ENCODE measurements around the gene USP48.
"Not testable (repeated sequence)": the region's sequence is repeated elsewhere in the genome, so short reads cannot be mapped to it uniquely, and the experiment has no call there.

Gene USP48

DNA sequence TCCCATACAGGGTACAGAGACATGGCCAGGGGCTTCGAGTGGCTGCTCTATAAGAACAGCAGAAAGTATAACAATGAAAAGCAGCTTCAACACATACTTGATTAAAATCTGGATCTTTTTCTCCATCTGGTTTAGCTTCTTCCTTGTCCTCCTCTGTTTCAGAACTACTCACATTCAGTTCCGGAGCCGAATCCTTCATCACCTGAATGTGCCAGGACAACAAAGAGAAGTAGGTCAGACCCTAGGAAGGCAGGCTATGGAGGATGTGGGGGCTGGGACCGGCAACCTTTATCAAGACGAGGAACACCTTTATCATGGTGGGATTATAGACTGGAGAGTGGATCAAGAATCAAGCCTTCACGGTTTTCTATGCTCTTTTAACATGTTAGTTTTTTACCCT, 81.5 kb downstream of the USP48 start:
- no peak for DNase-seq (ENCODE audit: low read depth, low spot score)

DNA sequence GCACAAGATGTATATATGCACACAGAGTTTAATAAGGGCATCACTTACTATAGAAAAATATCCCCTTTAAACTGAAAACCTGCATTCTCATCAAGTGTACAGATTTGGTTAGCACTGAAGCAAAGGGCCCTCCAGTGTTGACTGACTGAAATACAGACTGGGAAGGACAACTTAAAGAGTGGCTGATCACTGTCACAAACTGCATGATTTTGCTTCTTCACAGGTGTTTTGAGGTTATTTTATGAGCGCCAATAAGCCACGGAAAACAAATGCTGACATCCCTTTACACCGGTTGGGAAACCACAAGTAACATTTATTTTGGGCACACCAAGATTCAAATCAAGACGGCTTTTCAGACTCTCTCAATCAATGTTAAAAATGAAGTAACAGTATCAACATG, 82.9 kb downstream of the USP48 start:
- no peak for DNase-seq (ENCODE audit: low read depth, low spot score)

DNA sequence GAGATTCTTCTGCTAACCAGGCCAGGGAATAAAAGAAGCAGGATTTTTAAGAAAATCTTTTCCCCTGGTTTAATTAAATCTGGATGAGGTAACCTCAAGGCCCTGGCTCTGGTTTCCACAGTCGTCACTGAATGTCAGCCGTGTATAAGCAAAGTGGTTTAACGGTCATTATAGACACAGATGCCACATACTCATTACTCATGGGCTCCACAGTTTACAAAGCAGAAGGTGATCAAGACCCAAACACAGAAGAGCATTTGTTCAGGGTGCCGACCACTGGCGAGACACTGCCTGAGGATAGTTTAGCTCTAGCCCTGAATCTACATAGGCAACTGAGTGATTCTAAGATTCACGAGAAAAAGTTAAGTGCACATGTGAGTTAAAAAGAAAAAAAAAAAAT, 86.0 kb downstream of the USP48 start:
- DNase-seq (ENCODE audit: low read depth, low spot score), result no peak

DNA sequence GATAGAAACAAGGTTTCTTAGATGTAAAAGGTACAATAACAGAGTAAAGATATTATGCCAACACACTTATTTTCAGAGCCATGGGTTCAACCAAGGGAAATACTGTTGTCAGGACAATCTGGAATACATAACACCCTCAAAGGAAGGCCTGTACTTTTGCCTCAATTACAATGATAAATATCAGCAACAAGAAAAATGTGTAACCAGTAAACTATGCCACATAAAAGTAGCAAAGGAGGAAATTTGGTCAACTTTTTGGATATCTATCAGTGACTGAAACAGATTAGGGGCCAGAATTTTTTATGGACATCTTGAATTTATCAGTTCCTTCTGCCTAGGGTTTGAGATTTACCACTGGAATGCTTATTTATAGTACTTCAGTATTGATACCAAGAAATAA, 89.2 kb downstream of the USP48 start:
- DNase-seq (ENCODE audit: low read depth, low spot score), result no peak

DNA sequence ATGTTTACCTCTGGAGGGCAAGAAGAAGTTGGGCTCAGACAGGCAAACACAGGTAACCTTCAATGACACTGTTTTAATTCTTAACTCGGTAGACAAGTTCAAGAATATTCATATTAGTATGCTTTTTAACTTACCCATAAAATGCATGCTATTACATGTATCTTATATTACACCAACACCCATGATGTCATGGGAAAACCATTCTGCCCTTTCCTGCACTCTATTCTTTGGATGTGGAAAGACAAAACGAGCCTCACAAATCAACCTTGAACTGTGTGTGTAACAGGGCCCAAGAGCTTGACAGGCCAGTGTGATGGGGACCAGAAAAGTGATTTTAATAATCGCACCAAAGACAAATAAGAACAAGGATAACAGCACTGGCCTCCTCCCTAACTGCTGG, 91.2 kb downstream of the USP48 start:
- DNase-seq (ENCODE audit: low read depth, low spot score), result no peak

DNA sequence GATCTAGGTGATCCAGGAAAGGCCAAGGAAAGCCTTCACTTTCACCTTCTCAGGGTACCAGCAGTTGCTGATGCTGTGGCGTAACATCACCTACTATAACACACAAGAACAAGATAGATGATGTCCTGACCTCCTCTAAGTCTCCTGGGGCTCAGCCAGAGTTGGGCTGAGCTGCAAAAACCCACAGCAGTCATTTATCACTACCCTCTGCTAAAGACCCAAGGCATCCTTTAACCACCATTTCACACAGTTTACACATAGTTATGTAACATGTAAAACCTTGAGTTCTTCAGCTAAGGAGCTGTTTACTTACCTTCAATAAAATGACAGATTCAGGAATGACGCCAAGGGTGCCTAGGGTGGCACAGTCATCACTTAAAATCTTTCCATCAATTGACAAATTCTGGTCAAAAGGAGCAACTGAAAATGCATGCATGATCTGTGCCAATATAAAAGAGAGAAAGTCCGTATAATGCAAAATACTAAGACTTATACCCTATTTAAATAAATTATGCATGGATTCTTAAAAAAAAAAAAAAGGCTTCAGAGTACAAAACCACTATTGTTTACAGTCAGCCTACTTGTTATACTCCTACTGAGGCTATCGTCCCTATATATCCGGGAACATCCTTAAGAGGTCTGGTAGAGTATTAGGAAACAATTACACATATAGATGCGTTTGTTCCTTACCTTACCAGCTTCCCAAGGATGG, 93.1 kb downstream of the USP48 start:
- no peak for DNase-seq (ENCODE audit: low read depth, low spot score)

DNA sequence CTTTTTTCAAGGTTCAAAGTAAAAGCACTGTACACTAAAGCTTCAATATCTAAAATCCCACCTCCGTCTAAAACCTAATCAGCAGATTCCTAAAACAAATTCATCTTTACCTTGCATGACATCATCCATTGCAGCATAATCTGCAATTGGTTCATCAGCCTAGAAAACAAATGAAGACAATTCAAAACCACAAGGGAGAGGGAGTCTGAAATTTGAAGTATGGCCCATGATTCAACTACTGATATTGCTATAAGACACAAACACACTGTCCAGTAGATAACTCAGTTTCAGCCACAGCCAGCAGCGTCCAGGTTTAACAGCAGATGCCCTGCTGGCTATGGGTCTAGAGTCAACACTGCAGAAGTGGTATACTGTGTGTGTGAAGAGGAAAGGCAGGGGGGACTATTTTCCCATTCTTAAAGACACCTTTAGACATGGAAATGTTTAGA, 95.8 kb downstream of the USP48 start:
- DNase-seq (ENCODE audit: low read depth, low spot score), result no peak

DNA sequence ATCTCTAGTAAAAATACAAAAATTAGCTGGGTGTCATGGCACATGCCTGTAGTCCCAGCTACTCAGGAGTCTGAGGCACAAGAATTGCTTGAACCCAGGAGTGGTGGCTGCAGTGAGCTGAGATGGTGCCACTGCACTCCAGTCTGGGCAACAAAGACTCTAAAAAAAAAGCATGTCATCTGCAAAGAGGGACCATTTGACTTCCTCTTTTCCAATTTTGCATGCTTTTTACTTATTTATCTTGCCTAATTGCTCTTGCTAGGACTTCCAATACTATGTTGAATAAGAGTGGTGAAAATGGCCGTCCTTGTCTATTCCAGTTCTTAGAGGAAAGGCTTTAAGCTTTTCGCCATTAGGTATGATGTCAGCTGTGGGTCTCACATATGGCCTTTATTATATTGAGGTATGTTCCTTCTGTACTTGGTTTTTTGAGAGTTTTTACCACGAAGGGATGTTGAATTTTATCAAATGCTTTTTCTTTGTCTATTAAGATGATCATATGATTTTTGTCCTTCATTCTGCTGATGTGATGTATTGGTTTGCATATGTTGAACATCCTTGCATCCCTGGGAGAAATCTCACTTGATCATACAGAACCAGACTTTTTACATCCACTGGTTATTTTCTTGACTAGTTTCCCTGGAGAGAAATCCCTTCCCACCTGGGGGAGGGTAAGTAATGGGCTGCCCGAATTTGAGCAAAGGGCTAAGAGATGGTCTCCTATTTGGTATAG, 96.8 kb downstream of the USP48 start:
- no peak for DNase-seq (ENCODE audit: low read depth, low spot score)

DNA sequence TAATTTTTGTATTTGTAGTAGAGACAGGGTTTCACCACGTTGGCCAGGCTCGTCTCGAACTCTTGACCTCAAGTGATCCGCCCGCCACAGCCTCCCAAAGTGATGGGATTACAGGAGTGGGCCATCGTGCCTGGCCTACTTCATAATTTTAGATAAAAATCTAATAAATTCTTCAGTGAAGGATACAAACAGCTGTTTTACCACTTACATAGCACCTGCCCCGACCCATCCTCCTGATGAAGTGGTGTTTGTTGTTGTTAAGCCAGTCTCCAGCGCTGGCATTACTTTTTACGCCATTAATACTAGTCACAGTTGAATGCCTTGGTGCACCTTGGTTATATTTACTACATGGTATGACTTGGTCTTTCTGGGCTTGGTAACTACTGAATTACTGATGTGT, 101.5 kb downstream of the USP48 start:
- no peak for DNase-seq (ENCODE audit: low read depth, low spot score)

DNA sequence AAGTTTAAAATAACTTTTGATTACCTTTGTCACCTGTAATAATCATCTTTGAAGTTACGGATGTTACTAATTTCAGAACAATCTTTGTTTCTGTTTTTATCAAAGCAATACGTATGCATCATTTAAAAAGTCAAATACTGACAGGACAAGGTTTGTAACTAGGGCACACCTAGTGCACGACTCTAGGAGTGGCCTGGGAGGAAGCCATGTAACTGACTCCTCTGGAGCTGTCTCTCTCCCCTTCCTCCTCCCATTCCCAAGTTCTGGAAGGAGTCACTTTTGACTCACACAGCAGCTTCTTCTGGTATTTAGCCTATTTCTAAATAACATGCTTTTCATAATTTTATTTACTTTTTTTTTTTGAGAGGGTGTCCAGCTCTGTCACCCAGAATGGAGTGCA, 102.0 kb downstream of the USP48 start:
- DNase-seq (ENCODE audit: low read depth, low spot score), result no peak

DNA sequence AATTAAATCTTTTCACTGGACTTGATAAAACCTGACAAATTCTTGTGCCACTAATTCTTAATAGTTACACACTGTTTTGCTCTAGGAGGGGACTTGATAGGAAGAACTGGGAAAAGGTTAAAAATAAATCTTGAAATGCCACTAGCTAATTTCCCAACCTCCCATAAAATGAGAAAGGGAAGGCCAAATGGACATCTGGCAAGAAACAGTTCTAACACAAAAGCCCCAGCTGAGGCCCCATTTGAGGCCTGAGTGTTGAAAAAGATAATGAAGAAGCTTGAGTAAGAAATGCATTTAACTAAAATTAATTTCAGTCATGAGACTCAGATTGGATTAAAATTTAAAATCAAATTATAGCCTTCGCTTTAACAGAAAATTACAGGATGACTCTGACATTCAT, 102.6 kb downstream of the USP48 start:
- DNase-seq (ENCODE audit: low read depth, low spot score), result no peak

DNA sequence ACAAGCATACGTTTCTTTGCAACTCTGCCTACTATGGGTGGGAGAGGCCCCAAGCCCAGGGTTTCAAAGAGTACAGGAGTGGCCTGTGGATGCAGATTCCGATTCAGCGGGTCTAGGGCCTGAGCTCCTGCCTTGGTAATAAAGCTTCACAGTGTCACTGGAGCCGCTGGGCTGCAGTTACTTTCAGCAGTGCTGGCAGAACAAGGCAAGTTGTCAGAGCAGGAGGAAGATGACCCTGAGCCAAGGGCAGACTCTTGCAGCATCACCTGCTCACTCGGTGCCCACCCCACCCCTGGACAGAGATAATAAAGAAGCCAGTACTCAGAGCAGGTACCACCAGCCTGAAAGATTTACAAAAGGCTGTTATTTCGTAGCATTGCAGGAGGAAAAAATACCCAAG, 105.8 kb downstream of the USP48 start:
- DNase-seq (ENCODE audit: low read depth, low spot score), result no peak

DNA sequence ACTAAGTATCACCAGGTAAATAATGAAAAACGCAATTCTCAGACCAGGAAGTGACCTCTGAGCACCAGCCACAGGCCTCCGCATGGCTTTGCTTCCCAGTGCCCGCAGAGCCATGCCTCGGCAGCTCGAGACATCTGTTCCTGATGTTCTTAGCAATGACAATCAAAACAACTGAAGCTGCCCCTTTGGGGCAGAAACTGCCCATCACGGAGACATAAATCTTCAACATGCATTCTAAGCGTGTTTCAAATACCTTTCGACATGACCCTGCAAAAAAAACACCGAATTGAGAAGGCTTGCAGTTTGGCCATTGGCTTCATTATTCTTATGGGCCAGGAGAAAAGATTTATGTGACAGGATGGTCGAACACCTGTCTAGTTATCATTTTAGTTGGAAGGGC, 108.0 kb downstream of the USP48 start:
- DNase-seq (ENCODE audit: low read depth, low spot score), result no peak

DNA sequence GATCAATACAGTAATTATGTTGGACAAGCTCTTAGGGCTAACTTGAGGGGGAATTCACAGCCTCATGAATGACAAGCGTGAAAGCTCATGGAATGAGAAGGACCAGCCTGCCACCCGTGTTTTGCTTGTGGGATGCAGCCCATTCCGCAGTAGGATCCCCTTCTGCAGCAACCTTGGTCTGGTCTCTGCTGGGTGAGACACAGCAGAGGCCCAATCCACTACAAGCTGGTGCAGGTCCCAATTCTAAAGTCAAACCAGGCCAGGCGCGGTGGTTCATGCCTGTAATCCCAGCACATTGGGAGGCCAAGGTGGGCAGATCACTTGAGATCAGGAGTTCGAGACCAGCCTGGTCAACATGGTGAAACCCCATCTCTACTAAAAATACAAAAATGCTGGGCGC, 109.1 kb downstream of the USP48 start:
- not testable (repeated sequence) for DNase-seq (ENCODE audit: low read depth, low spot score)

DNA sequence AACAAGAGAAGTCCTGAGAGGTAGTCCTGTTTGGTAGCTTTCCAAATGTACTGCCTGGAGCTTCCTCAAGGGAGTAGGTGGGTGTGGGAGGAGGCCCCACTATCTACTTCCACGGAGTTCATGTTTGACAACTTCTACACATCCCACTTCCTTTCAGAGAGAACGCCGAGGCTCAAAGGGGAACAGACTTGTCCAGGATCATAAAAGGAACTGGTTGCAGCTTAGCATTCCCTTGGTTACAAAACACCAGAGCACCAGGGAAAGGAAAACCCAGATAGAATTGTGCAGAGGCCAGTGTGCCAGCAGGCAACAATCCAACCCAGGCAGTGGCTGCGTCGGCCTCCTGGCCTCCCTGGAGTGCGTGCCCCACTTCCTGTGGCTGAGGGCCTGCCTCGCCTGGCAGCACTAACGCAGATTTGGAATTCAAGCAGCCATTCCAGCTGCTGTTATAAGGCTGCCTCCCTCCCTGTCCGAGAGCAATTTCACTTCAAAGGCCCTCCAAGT, 109.6 kb downstream of the USP48 start:
- no peak for DNase-seq (ENCODE audit: low read depth, low spot score)

DNA sequence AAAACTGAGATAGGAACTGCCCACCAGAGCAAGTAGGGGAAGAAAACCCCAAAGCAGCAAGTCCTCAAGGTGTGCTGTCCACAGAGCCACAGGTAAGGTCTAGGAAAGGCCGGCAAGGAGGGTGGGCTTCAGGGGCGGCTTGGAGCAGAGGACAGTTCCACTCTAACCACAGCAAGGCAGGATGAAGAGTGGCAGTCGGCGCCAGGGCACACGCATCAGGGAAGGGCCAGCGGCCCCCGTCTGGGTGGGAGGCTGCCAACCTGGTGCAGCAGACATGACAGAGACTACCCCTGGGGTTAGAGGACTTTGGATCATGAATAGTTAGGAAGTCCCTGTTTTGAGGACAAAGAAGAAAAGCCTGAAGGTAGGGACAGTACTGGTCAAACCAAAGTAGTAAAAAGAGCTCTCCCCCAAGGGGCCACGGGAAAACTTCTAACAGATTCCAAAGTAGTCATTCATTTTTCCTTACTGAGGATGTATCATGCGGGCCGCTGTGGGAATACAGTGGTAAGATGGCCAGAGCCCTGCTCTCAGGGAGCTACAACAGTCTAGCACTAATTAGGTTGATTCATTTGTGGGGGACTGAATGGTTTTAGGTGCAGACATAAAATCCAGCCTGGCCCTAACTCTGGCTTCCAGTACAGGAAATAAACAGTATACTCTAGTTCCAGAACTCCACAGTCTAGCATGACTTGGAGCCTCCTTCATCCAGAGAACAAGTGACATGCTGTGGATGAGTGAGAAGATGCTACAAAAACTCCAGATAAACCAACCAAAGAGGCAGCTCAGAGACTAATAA, 110.3 kb downstream of the USP48 start:
- no peak for DNase-seq (ENCODE audit: low read depth, low spot score)

DNA sequence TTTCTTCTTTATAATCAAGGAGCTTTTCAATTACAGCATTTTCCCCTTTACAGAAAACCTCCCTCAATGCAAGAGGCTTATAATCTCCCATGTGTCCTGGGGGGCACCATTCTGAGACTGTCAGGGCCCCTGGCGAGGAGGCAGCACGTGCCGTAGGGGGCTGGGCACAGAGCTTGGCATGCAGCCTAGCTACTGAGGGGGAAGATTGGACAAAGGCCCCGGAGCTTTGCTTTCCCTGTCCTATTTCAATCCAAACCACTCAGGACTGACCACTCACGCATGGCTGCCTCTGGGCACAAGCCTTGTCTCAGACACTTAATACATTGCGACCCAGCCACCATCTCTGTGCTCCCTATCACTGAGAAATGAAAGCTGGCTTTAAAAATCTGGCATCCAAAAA, 111.0 kb downstream of the USP48 start:
- DNase-seq (ENCODE audit: low read depth, low spot score), result no peak

DNA sequence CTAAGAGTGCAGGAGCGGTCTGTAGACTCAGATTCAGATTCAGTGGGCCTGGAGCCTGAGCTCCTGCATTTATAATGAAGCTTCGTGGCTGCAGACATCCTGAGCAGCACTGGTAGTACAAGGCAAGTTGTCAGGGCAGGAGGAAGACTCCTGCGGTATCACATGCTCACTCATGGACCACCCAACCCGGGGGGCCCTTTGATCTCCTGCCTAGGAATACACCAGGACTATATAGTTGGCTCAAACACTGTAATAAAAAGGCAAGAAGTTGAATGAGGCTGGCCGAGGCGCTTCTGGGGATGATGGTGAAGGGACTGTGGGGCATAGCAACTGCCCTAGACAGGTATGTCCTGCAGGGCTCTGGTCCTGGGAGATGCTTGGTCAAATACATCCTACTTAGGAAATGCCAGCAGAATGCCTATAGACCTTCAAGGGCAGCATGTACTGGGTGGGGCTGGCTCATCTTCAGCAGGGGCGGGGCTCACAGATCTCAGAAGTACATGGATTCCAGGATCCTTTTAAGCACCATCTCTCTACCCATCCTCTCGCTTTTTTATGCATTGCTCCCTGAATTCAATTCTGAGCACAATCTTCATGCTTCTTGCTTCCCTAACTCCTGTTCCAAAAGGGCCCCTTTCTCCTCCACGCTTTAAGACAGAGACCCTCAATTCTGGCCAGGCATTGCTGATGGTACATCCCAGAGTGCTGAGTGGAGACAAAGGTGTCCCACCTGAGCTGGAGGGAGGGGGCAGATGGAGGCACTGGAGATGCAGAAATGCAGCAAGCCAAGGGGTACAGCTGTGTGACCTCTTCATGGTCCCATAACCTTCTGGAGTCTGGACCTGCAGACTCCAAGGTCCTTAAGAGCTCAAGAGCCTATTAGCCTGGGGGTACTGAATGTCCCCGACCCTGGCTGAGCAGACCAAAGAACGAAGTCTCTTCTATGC, 111.7 kb downstream of the USP48 start:
- DNase-seq (ENCODE audit: low read depth, low spot score), result no peak

DNA sequence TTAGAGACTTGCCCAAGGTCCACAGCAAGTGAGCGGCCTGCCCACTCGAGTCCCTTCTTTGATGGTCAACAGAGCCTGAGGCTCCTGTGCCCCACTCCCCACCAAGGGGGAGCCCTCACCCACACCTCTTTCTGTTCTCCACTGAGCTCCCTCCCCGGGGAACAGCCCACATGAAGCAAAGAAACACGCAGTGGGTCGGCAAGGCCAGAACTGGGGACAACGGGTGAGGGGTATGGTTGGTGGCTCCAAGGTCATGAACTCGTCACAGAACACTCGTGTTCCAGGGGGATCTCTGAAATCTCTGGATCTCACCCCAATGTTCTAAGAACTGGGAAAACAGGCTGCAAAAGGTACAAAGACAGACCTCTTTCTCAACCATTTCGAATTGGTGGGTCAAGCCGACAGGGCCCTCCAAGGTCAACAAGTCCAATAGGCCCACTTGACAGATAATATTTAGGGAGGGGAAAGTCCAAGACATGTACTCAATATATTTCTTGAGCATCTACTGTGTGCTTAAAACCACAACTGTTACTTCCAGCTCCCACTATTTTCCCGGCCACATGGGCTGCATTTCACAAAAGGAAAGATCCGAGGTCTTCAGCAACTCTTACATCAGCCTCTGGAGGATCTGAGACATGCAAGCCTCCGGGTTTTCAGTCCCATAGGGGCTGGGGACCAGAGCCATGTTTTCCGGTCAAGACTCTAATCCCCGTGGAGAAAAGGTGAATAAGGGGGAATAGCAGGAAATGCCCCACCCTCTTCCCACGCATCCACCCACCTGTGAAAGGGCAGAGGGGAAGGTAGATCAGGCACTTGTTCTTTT, 112.7 kb downstream of the USP48 start:
- DNase-seq (ENCODE audit: low read depth, low spot score), result no peak

All from activated naive CD8-positive, alpha-beta T cell treated with anti-CD3 and anti-CD28 coated beads, Interleukin-2, amount 50 U/mL, for 16 hours (primary cell).